ENCODE data around the gene KDM4D. TPM values are rescaled to one million over a fixed set of nuclear protein-coding genes. Genes with fewer than 3 reads are reported as not detected.

KDM4D gene
- total and polyA plus RNA-seq, 2 of the 8 experiments (the other 6 are each of a cell fraction or from before 2014, with no cell fraction given), result 1.5 to 4.5 TPM

DNA sequence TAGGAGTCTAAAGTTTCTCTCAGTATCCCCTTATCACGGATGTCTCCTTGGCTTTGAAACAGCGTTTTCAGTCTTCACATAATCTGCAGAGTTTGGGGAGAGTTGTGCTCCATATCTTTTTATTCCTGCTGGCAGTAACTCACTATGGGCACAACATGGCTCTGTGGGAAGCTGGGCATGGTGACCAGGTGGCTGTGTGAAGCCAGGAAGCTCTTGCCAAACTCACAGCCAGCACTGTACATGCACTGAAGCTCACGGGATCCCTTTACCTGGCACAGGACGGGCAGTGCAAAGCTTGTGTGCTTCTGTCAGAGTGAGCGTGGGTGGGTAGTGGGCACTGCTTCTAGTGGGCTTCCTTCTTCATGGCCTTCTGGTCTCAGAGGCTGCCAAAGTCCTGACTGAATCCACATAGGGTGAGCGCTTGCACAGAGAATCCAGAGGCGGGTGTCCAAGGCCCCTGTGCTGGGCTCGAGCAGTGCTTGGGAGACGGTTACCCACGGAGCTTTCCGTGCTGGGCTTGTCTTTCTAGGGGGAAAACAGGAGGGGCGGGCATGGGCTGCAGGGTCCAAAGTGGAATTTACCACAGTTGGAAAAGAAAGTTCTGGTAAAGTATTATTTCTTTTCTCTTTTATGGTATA is 40.8 kb downstream of the KDM4D start:
- H2AK5ac ChIP-seq (ENCODE audit: low read depth, low read length), result no peak overlapping the region
- TF ChIP-seq RAD21 (IDR thresholded peaks at IDR 0.05 in 1 of 2, conservative IDR thresholded peaks at IDR 0.05 in 1 of 2; ENCODE audit: low read depth in 2 of 2, low read length in 2 of 2) (no peak), SAP30 (IDR thresholded peaks at IDR 0.05; ENCODE audit: insufficient read depth, insufficient replicate concordance, low read length) (no peak), TAF1 (IDR thresholded peaks at IDR 0.05; ENCODE audit: low read depth, low read length) (no peak), YY1 (IDR thresholded peaks at IDR 0.05; ENCODE audit: low read depth, low read length) (no peak), HDAC2 (IDR thresholded peaks at IDR 0.05; ENCODE audit: borderline replicate concordance in 1 of 2, low read depth in 2 of 2, low read length in 2 of 2) (no peak), CHD2 (IDR thresholded peaks at IDR 0.05; ENCODE audit: low read length) (no peak), SIRT6 (IDR thresholded peaks at IDR 0.05; ENCODE audit: low read length) (no peak), BCL11A (IDR thresholded peaks at IDR 0.05; ENCODE audit: low read depth in 2 of 2, low read length in 2 of 2) (no peak), TAF7 (optimal IDR thresholded peaks at IDR 0.05; ENCODE audit: borderline replicate concordance, low read depth, low read length) (no peak), RFX5 (IDR thresholded peaks at IDR 0.05; ENCODE audit: borderline replicate concordance, low read depth, low read length) (no peak), SIN3A (conservative IDR thresholded peaks at IDR 0.05 in 1 of 2, IDR thresholded peaks at IDR 0.05 in 1 of 2; ENCODE audit: low read depth in 1 of 2, low read length in 2 of 2) (no peak), SP1 (IDR thresholded peaks at IDR 0.05; ENCODE audit: low read depth, low read length) (no peak)
- TF ChIP-seq, protein P1, sequence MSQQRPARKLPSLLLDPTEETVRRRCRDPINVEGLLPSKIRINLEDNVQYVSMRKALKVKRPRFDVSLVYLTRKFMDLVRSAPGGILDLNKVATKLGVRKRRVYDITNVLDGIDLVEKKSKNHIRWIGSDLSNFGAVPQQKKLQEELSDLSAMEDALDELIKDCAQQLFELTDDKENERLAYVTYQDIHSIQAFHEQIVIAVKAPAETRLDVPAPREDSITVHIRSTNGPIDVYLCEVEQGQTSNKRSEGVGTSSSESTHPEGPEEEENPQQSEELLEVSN (IDR thresholded peaks at IDR 0.05), result no peak

More for the DNA sequence above, 40.8 kb downstream of the KDM4D start:
- DNase-seq (ENCODE audit: low read depth in 1 of 2, low spot score in 2 of 2) (no peak), FAIRE-seq (no peak)
- Histone ChIP-seq H3K9me3 (ENCODE audit: insufficient read depth in 2 of 2, low read depth in 1 of 2, low read length in 1 of 2) (no peaks in the 10 kb centered on the region), H4K8ac (ENCODE audit: extremely low read depth, insufficient read depth, low read length) (no peak overlapping the region), H2AFZ (ENCODE audit: low read length) (peak overlapping the region; percentile 61), H2BK20ac (ENCODE audit: low read length) (no peak overlapping the region), H3K9ac (replicated peaks in 1 of 4; ENCODE audit: extremely low read depth in 1 of 4, low read depth in 3 of 4, low read length in 3 of 4) (no peak overlapping the region), H3K27me3 (replicated peaks in 1 of 4; ENCODE audit: control insufficient read depth in 3 of 4, extremely low read depth in 1 of 4, insufficient read depth in 3 of 4, low read length in 3 of 4) (no peaks in the 10 kb centered on the region), H4K20me1 (replicated peaks in 1 of 2; ENCODE audit: control insufficient read depth in 1 of 2, insufficient read depth in 2 of 2, low read length in 2 of 2) (no peaks in the 10 kb centered on the region), H2BK5ac (ENCODE audit: low read depth, low read length) (no peak overlapping the region), H3K4me3 (ENCODE audit: extremely low read depth in 1 of 4, insufficient read depth in 2 of 4, low read depth in 3 of 4, low read length in 4 of 4) (no peak overlapping the region), H4K91ac (replicated peaks; ENCODE audit: insufficient read length, low read length) (no peak overlapping the region), H3K4me2 (ENCODE audit: insufficient read depth in 1 of 2, low read depth in 2 of 2, low read length in 2 of 2) (no peak overlapping the region), H2BK15ac (ENCODE audit: low read length) (no peak overlapping the region), H3K14ac (ENCODE audit: insufficient read length) (no peak overlapping the region), H3K36me3 (ENCODE audit: control insufficient read depth in 2 of 4, insufficient read depth in 4 of 4, low read length in 3 of 4) (no peaks in the 10 kb centered on the region), H3K18ac (ENCODE audit: extremely low read depth, low read length) (no peak overlapping the region), H3K4me1 (replicated peaks in 1 of 4; ENCODE audit: control insufficient read depth in 3 of 4, insufficient read depth in 4 of 4, low read length in 3 of 4) (no peaks in the 10 kb centered on the region), H3K27ac (ENCODE audit: low read depth, low read length) (no peak overlapping the region), H3K23me2 (ENCODE audit: low read depth, low read length) (no peaks in the 10 kb centered on the region), H2BK12ac (ENCODE audit: low read depth, low read length) (no peak overlapping the region), H2BK120ac (replicated peaks; ENCODE audit: low read depth, low read length) (no peak overlapping the region), H3K79me1 (ENCODE audit: low read depth, low read length) (no peaks in the 10 kb centered on the region), H4K5ac (ENCODE audit: insufficient read length, low read depth, low read length) (no peak overlapping the region), H3K56ac (replicated peaks; ENCODE audit: insufficient read length, low read depth, low read length) (no peak overlapping the region), H3K79me2 (ENCODE audit: control insufficient read depth in 1 of 2, insufficient read depth in 2 of 2, low read length in 2 of 2) (no peaks in the 10 kb centered on the region), H3K23ac (ENCODE audit: insufficient read length) (no peak overlapping the region), H3K4ac (replicated peaks; ENCODE audit: insufficient read length, low read depth, low read length) (no peak overlapping the region)
- ChIA-PET CTCF (ENCODE audit: partially characterized antibody) (no interaction called here), POLR2A (ENCODE audit: partially characterized antibody) (no interaction called here)
- 96% methylated on average over 12 of the region's 12 CpGs; no CpG with 5 or more reads in 1 of the 2 experiments for WGBS, 2 experiments (ENCODE audit: extremely low coverage in 1 of 2, insufficient coverage in 1 of 2, insufficient read length in 1 of 2, insufficient replicate concordance in 2 of 2, low coverage in 1 of 2, low lambda C conversion rate in 2 of 2, missing lambda C conversion rate in 1 of 2)

Data from H1 (cell line).